OCI-LY3 (cell line): ENCODE results near the gene ASAP2.

ENCODE experiments used
- H2AFZ ChIP-seq: fragments of 200-600, 300-600 bp; shearing (Covaris generic); 2 replicates; pipeline ENCODE4 v1.6.0; 2014; ENCODE audit warnings: antibody characterized with exemption, low read depth, low read length
- H3K27ac ChIP-seq: fragments of 200-600, 300-600 bp; sonication (generic); 2 replicates; pipeline ENCODE4 v1.5.1; 2014; ENCODE audit warnings: mild to moderate bottlenecking, low read length, moderate library complexity, mixed read lengths
- H3K27me3 ChIP-seq: fragments of 200-600, 300-600 bp; sonication (generic); 2 replicates; pipeline ENCODE4 v1.6.1; 2014; ENCODE audit warnings: low read depth, low read length, mixed read lengths
- H3K36me3 ChIP-seq: fragments of 200-600, 300-600 bp; sonication (generic); replicated peaks from 2 replicates; pipeline ENCODE3; 2014; ENCODE audit warnings: low read depth, low read length, mixed read lengths
- H3K4me1 ChIP-seq: fragments of 300-600, 200-600 bp; sonication (generic); 2 replicates; pipeline ENCODE4 v1.6.1; 2014; ENCODE audit warnings: low read length, mixed read lengths
- H3K4me2 ChIP-seq: fragments of 200-600, 300-600 bp; sonication (generic); 2 replicates; pipeline ENCODE4 v1.6.1; 2014; ENCODE audit warnings: low read length, mixed read lengths
- H3K4me3 ChIP-seq: fragments of 300-600, 200-600 bp; sonication (generic); 2 replicates; pipeline ENCODE4 v1.5.1; 2014; ENCODE audit warnings: antibody characterized with exemption, mild to moderate bottlenecking, low read length, moderate library complexity
- H3K79me2 ChIP-seq: fragments of 300-600, 200-600 bp; shearing (Covaris generic); 2 replicates; pipeline ENCODE4 v1.6.1; 2014; ENCODE audit warnings: mild to moderate bottlenecking, low read length, mixed read lengths
- H3K9ac ChIP-seq: fragments of 300-600, 200-600 bp; shearing (Covaris generic); 2 replicates; pipeline ENCODE4 v1.6.0; 2014; ENCODE audit warnings: mild to moderate bottlenecking, low read length, moderate library complexity
- H3K9me3 ChIP-seq: fragments of 200-600, 300-600 bp; shearing (Covaris generic); 2 replicates; pipeline ENCODE4 v1.6.1; 2014; ENCODE audit warnings: low read length, mixed read lengths; ENCODE audit not compliant: insufficient read depth
- H4K20me1 ChIP-seq: fragments of 200-600, 300-600 bp; sonication (generic); 2 replicates; pipeline ENCODE4 v1.6.1; 2016; ENCODE audit warnings: low read length, mixed read lengths; ENCODE audit not compliant: insufficient read depth
- EZH2phosphoT487 ChIP-seq: fragments of 200-600 bp; shearing (Covaris generic); IDR thresholded peaks from 2 replicates; pipeline ENCODE4 v1.6.1; 2018; ENCODE audit warnings: antibody characterized with exemption, mixed run types, low read depth
- TF ChIP-seq, protein P1 (sequence below): fragments of 200-600, 300-600 bp; sonication (generic); IDR thresholded peaks from 2 replicates; pipeline ENCODE4 v1.5.1; 2014; ENCODE audit warnings: antibody characterized with exemption, low read length, low read depth

ASAP2 gene

DNA sequence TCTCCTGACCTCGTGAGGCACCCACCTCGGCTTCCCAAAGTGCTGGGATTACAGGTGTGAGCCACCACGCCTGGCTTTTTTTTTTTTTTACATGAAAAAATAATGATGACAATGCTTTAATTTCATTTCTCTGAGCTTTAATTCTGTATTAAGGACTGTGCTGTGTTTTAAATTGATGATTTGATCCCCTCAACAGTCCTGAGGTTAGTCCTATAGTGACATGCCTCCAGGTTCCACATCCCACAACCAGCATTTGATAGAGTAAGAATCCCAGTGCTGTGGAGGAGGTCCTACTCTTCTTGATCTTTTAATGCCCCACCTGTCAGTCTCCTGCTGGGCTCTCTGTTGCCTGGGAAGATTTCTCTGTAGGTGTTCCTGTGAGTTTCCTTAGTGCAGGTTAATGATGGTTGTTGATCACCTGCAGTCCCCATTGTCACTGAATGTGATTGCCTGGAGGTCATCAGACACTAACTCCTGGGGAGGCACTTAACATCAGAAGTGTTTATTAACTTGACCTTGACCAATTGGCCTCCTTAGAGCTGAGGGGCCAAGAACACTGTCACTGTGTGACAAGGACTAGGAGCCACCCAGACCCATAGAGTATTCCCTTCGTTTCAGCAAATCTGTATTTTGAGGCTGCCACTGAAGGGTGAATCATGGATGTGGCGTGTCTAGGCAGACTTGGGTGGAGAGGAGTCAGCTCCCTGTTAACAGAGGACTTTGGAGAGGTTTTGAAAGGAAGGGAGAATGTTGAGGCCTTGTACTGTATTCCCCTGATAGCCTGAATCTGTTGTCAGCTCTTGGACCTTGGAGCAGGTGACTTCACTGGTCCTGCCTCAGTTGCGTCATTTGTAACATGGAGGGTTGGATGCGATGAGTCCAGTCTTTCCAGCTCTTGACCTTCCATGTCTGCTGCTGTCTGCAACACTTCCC, 11.5 kb downstream of the ASAP2 start:
- Histone ChIP-seq H3K4me1 (no peaks in the 10 kb centered on the region), H3K9me3 (no peaks in the 10 kb centered on the region), H4K20me1 (no peaks in the 10 kb centered on the region), H3K27me3 (no peaks in the 10 kb centered on the region), H3K79me2 (no peaks in the 10 kb centered on the region), H3K36me3 (no peaks in the 10 kb centered on the region), H3K4me2 (no peak overlapping the region), H3K9ac (no peak overlapping the region), H2AFZ (no peak overlapping the region), H3K27ac (no peak overlapping the region), H3K4me3 (no peak overlapping the region)
- TF ChIP-seq, protein P1, sequence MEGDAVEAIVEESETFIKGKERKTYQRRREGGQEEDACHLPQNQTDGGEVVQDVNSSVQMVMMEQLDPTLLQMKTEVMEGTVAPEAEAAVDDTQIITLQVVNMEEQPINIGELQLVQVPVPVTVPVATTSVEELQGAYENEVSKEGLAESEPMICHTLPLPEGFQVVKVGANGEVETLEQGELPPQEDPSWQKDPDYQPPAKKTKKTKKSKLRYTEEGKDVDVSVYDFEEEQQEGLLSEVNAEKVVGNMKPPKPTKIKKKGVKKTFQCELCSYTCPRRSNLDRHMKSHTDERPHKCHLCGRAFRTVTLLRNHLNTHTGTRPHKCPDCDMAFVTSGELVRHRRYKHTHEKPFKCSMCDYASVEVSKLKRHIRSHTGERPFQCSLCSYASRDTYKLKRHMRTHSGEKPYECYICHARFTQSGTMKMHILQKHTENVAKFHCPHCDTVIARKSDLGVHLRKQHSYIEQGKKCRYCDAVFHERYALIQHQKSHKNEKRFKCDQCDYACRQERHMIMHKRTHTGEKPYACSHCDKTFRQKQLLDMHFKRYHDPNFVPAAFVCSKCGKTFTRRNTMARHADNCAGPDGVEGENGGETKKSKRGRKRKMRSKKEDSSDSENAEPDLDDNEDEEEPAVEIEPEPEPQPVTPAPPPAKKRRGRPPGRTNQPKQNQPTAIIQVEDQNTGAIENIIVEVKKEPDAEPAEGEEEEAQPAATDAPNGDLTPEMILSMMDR, result no peak
- TF ChIP-seq EZH2phosphoT487, result no peak

- Histone ChIP-seq H3K79me2 (no peaks in the 10 kb centered on the region), H2AFZ (no peak overlapping the region), H3K27ac (no peak overlapping the region), H3K36me3 (no peaks in the 10 kb centered on the region), H3K4me1 (no peaks in the 10 kb centered on the region), H3K4me2 (no peak overlapping the region), H3K27me3 (no peaks in the 10 kb centered on the region), H3K9ac (no peak overlapping the region), H4K20me1 (no peaks in the 10 kb centered on the region), H3K4me3 (no peak overlapping the region), H3K9me3 (no peaks in the 10 kb centered on the region)
- no peak for TF ChIP-seq EZH2phosphoT487
- TF ChIP-seq, protein P1, result no peak
Measured at GRCh38 chr2:9219027-9219445, 12.4 kb downstream of the ASAP2 start.

DNA sequence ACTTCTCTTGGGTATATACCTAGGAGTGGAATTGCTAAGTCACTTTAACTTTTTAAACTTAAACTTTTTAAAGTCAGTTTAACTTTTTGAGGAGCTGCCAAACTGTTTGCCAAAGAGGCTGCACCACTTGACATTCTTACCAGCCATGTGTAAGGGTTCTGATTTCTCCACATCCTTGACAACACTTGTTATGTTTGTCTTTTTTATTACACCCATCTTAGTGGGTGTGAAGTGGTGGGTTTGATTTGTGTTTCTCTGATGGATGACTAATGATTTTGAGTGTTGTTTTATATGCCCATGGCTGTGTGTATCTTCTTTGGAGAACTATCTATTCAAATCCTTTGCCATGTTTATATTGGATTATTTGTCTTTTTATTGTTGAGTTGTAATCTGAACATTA, 13.6 kb downstream of the ASAP2 start:
- H3K9ac ChIP-seq, result no peak overlapping the region
- H3K9me3 ChIP-seq, result no peaks in the 10 kb centered on the region
- H2AFZ ChIP-seq, result no peak overlapping the region
- H3K27me3 ChIP-seq, result peaks cover under 1% of the 10 kb centered on the region; the same call in 1 of the 2 replicates
- H3K79me2 ChIP-seq, result no peaks in the 10 kb centered on the region
- H3K4me2 ChIP-seq, result no peak overlapping the region
- no peaks in the 10 kb centered on the region for H4K20me1 ChIP-seq
- no peak overlapping the region for H3K27ac ChIP-seq
- TF ChIP-seq, protein P1, result no peak
- TF ChIP-seq EZH2phosphoT487, result no peak
- H3K36me3 ChIP-seq, result no peaks in the 10 kb centered on the region
- H3K4me3 ChIP-seq, result no peak overlapping the region
- no peaks in the 10 kb centered on the region for H3K4me1 ChIP-seq

DNA sequence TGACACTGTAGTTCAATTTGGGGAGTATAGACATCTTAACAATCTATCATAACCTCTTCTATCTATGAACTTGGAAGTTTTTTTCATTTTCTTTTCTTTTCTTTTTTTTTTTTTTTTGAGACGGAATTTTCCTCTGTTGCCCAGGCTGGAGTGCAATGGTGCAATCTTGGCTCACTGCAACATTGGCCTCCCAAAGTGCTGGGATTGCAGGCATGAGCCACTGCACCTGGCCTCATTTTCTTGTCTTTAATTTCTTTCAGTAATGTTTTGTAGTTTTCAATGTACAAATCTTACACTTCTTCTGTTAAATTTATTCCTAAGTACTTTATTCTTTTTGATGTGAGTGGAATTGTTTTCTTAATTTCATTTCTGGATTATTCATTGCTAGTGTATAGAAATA, 14.6 kb downstream of the ASAP2 start:
- TF ChIP-seq EZH2phosphoT487, result no peak
- TF ChIP-seq, protein P1, result no peak
- H4K20me1 ChIP-seq, result no peaks in the 10 kb centered on the region

More for the DNA sequence above, 14.6 kb downstream of the ASAP2 start:
- Histone ChIP-seq H3K9me3 (no peaks in the 10 kb centered on the region), H3K36me3 (no peaks in the 10 kb centered on the region), H3K4me2 (no peak overlapping the region), H2AFZ (no peak overlapping the region), H3K27me3 (peaks cover 9% of the 10 kb centered on the region; the same call in 1 of the 2 replicates), H3K79me2 (no peaks in the 10 kb centered on the region), H3K4me1 (no peaks in the 10 kb centered on the region), H3K27ac (no peak overlapping the region), H3K9ac (no peak overlapping the region), H3K4me3 (no peak overlapping the region)
